GM18520 (cell line): ENCODE measurements around the gene BCAP29.

Experiments
- ATAC-seq: cut with Tn5 transposase; IDR thresholded peaks from one replicate; pipeline ENCODE4 v1.9.1; 2021; ENCODE audit not compliant: unreplicated experiment

Gene BCAP29

DNA sequence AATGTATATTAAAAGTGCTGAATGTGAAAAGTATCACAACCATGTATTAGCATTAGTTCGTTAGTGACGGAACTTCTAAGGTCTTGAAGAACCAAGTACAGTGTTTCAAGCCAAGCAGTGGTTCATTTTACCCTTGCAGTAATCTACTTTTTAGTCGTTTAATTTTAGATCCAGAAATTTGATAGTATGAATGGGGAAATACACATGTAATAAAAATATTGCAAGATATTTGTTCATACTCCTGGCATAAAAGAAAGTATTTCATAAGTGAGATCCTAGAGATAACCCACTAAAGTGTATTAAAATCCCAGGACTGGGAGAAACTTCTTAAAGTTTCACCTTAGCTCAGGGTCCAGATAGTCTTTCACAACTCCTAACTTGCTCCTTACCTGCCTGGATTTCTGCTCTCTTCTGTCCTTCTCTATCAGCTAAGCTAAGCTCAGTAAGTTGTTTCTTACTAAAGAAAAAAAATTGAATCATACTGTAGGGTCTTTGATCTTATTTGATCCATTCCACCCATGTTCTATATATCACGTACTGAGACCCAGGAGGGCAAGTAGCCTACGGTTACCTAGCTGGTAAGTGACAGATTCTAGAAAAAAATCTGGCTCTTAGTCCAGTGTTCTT, 1.5 kb downstream of the BCAP29 start:
- ATAC-seq: no peak

DNA sequence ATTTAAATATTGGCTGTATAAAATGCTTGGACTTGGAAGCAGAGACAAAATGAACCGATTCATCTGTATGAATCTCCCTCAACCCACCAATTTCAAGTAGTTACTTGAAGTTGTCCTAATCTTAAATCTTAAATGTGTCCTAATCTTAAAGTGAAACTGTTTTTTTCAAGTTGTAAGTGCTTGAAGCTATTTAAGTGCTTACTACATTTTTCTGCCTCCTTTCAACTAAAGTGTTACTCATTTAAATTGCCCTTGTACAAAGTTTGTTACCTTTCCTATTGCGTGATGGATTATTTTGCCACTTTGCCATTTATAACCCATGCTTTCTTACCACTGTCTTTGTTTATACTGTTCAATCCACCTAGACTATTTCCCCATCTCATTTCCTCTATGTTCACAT, 2.8 kb downstream of the BCAP29 start:
- ATAC-seq: no peak

- ATAC-seq: no peak
These were observed 4.7 kb downstream of the BCAP29 start for GRCh38 chr7:107584716-107585115.

DNA sequence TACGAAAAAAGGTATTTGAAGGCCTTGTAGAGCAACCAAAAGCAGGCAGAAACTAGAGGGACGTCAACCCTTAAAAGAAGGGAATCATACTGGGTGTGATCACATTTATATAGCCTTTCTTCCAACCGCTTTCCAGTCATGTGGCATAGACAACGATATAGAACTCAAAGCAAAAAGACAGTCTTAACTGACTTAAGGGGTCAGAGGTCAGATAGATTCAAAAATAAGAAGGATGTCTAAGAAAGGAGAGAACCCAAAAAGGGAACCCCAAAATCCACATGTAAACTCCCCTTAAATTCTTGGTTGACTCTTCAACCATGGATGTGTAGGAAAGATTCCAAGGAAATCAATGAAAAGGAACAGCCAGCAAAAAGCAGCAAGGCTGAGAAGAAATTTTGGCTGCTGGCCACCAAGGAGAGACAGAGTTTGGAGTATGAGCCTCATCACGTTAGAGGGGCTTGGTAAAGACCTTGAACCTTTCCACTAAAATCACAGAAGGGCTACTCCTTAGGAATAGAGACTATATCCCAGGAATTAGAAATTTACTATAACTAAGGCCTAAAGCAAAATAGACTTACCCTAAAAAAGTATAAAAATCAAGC, 8.6 kb downstream of the BCAP29 start:
- no peak for ATAC-seq

- no peak for ATAC-seq
These were observed 11.4 kb downstream of the BCAP29 start for GRCh38 chr7:107591421-107591820.

DNA sequence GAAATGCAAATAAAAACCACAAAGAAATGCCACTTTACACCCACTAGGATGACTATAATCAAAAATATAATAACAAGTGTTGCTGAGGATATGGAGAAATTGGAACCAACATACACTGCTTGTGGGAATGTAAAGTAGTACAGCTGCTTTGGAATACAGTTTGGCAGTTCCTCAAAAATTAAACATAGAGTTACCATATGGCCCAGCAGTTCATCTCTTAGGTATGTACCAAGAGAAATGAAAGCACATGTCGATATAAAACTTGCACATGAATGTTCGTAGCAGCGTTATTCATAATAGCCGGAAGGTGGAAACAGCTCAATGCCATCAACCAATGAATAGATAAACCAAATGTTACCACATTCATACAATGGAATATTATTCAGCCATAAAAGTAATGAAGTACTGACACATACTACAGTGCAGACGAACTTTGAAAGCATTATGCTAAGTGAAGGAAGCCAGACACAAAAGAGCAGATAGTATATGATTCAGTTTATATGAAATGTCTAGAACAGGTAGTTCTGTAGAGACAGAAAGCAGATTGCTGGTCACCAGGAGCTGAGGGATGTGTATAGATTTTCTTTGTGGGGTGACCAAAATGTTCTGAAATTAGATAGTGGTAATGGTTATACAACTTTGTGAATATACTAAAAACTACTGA, 12.4 kb downstream of the BCAP29 start:
- ATAC-seq: no peak

- ATAC-seq: no peak
These were observed 13.0 kb downstream of the BCAP29 start for GRCh38 chr7:107593025-107593410.

DNA sequence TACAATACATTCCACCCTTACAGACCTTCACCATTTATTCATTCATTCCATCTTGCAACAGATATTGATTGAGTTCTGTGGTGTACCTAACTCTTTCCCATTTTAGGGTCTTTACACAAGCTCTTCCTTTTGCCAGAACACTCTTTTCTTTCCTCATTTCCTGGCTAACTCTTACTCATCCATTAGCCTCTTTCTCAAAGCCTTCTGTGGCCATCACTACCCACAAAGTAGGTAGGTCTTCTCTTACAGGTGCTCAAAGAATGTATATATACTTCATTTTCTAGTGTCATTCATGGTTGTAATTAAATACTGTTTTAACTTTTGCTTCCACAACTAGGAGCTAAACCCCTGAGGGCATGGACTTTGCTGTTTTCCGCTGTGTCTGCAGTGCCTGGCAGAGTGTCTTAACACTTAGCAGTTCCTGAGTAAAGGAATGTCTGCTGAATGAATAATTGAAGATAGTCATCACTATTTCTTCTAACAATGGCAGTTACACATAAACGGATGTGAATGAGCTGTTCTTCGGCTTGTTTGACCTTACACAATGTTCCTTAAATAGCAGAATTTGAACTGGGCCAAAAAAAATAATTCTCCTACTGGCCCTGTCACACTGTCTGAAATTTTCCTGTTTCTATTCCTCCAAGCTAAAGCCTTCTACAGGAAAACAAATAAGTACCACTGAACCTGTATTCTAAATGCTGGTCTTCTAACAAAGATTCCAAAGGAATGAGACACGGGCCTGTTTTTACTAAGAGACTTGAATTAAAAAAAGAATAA, 15.1 kb downstream of the BCAP29 start:
- ATAC-seq: no peak

GRCh38 chr7:107596881-107597581, 17.0 kb downstream of the BCAP29 start:
- no peak for ATAC-seq

- ATAC-seq: no peak
These were observed 17.5 kb downstream of the BCAP29 start for GRCh38 chr7:107597582-107597916.

GRCh38 chr7:107597953-107598352, 17.9 kb downstream of the BCAP29 start:
- ATAC-seq: no peak

- no peak for ATAC-seq
These were observed 19.2 kb downstream of the BCAP29 start for GRCh38 chr7:107599262-107599661.

GRCh38 chr7:107600816-107601215, 20.8 kb downstream of the BCAP29 start:
- no peak for ATAC-seq

- ATAC-seq: no peak
These were observed 25.3 kb downstream of the BCAP29 start for GRCh38 chr7:107605218-107605815.

DNA sequence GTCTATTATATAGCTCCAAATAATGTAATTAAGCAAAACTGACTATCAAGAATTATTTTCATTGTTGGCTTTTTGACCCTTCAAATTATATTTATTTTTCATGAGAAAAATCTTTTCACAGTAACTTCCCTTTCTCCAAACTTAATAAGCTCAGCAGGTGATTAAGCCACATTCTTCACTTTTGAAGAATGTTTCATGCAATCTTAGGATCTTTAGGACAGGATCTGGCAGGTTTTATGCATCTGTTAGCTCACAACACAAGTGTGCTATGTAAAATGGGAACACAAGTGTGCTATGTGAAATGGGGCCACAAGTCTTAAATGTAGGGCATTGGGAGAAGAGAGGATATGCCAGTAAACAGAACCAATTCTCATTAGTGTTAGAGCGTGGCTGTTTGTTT, 26.3 kb downstream of the BCAP29 start:
- ATAC-seq: no peak

- ATAC-seq: no peak
These were observed 29.8 kb downstream of the BCAP29 start for GRCh38 chr7:107609811-107610261.

- no peak for ATAC-seq
These were observed 30.3 kb downstream of the BCAP29 start for GRCh38 chr7:107610323-107610722.

GRCh38 chr7:107613439-107613838, 33.4 kb downstream of the BCAP29 start:
- no peak for ATAC-seq

DNA sequence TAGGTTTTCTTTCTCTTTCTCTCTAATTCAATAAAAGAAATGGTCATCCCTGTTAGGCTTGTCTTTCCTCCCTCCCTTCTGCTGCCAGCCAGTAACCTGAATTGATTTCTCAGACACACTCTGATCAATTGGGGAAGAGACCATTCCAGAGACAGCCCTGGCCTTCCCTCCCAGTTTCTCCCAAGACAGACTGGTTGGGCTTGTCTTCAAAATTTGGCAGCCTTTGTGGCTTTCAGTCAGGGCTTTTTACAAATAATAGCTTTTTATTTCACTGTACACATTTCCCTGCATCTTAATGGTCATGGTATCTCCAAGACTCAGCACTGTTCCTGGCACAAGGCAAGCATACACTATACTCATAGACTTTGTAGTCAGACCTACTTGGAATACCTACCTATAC, 33.9 kb downstream of the BCAP29 start:
- ATAC-seq: no peak

- ATAC-seq: no peak
These were observed 34.4 kb downstream of the BCAP29 start for GRCh38 chr7:107614425-107614824.
